ENCODE measurements around the gene CHRNA4.
"Not testable (repeated sequence)": the region's sequence is repeated elsewhere in the genome, so short reads cannot be mapped to it uniquely, and the experiment has no call there.

CHRNA4 gene

GRCh38 chr20:63343460-63344445, 17.4 kb downstream of the CHRNA4 start:
- no peak for ATAC-seq
- Mint-ChIP-seq H3K4me3 (no peak overlapping the region), H3K4me1 (no peaks in the 10 kb centered on the region), H3K27ac (no peak overlapping the region), H3K36me3 (no peaks in the 10 kb centered on the region), H3K27me3 (peaks cover 19% of the 10 kb centered on the region), H3K9me3 (no peaks in the 10 kb centered on the region)

- Mint-ChIP-seq H3K4me3 (no peak overlapping the region), H3K27ac (no peak overlapping the region), H3K36me3 (no peaks in the 10 kb centered on the region), H3K9me3 (no peaks in the 10 kb centered on the region), H3K4me1 (no peaks in the 10 kb centered on the region), H3K27me3 (peaks cover 19% of the 10 kb centered on the region)
- ATAC-seq: no peak
These were observed 18.3 kb downstream of the CHRNA4 start for GRCh38 chr20:63342561-63343459.

DNA sequence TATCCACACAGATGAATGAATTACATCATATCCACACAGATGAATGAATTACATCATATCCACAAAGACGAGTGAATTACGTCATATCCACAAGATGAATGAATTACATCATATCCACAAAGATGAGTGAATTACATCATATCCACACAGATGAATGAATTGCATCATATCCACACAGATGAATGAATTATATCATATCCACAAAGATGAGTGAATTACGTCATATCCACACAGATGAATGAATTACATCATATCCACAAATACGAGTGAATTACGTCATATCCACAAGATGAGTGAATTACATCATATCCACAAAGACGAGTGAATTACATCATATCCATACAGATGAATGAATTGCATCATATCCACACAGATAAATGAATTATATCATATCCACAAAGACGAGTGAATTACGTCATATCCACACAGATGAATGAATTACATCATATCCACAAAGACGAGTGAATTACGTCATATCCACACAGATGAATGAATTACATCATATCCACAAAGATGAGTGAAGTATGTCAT, 20.9 kb downstream of the CHRNA4 start:
- not testable (repeated sequence) for H3K27ac Mint-ChIP-seq, H3K9me3 Mint-ChIP-seq, H3K36me3 Mint-ChIP-seq, ATAC-seq, H3K4me1 Mint-ChIP-seq, H3K4me3 Mint-ChIP-seq
- peaks cover 29% of the 10 kb centered on the region for H3K27me3 Mint-ChIP-seq

GRCh38 chr20:63339154-63340094, 21.7 kb downstream of the CHRNA4 start:
- H3K4me1 Mint-ChIP-seq, H3K36me3 Mint-ChIP-seq, H3K27ac Mint-ChIP-seq, H3K4me3 Mint-ChIP-seq, ATAC-seq, H3K9me3 Mint-ChIP-seq: not testable (repeated sequence)
- peaks cover 30% of the 10 kb centered on the region for H3K27me3 Mint-ChIP-seq

GRCh38 chr20:63337786-63338420, 23.2 kb downstream of the CHRNA4 start:
- H3K27me3 Mint-ChIP-seq: peaks cover 39% of the 10 kb centered on the region

DNA sequence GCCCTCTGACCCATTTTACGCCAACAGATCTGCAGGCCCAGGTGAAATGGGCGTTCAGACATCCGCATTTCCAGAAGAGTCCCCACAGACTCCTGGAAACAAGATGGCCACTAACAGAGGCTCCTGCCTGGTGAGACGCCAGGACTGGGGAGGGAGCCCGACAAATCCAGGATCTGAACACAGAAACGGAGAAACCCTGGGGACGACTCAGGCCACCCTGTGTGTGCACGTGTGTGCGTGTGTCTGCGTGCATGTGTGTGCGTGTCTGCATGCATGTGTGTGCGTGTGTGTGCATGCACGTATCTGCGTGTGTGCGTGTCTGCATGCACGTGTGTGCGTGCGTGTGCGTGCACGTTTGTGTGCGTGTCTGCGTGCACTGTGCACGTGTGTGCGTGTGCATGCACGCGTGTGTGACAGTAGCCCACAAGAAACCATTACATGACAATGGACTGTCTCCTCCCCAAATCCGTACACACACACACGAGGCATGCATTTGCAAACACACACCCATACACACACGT, 24.9 kb downstream of the CHRNA4 start:
- Mint-ChIP-seq H3K36me3 (peaks cover 8% of the 10 kb centered on the region), H3K27me3 (peaks cover 36% of the 10 kb centered on the region), H3K9me3 (peaks cover 12% of the 10 kb centered on the region), H3K27ac (no peak overlapping the region), H3K4me1 (no peaks in the 10 kb centered on the region), H3K4me3 (no peak overlapping the region)
- no peak for ATAC-seq

More at GRCh38 chr20:63337786-63338420, 23.2 kb downstream of the CHRNA4 start:
- H3K4me3 Mint-ChIP-seq: no peak overlapping the region
- no peaks in the 10 kb centered on the region for H3K4me1 Mint-ChIP-seq
- no peak for ATAC-seq
- no peaks in the 10 kb centered on the region for H3K36me3 Mint-ChIP-seq
- peaks cover 4% of the 10 kb centered on the region for H3K9me3 Mint-ChIP-seq
- no peak overlapping the region for H3K27ac Mint-ChIP-seq

GRCh38 chr20:63335711-63336110, 25.4 kb downstream of the CHRNA4 start:
- Mint-ChIP-seq H3K36me3 (peaks cover 8% of the 10 kb centered on the region), H3K27me3 (peaks cover 30% of the 10 kb centered on the region), H3K27ac (no peak overlapping the region), H3K4me1 (no peaks in the 10 kb centered on the region), H3K4me3 (no peak overlapping the region), H3K9me3 (peaks cover 12% of the 10 kb centered on the region)
- ATAC-seq: no peak

DNA sequence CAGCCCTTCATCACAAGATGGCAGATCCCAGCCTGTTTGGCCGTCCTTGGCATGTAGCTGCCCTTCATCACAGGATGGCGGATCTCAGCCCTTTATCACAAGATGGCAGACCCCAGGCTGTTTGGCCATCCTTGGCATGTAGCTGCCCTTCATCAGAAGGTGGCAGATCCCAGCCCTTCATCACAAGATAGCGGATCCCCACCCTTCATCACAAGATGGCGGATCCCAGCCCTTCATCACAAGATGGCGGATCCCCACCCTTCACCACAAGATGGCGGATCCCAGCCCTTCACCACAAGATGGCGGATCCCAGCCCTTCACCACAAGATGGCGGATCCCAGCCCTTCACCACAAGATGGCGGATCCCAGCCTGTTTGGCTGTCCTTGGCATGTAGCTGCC, 26.1 kb downstream of the CHRNA4 start:
- ATAC-seq, H3K36me3 Mint-ChIP-seq, H3K4me1 Mint-ChIP-seq, H3K27ac Mint-ChIP-seq, H3K4me3 Mint-ChIP-seq: not testable (repeated sequence)
- Mint-ChIP-seq H3K9me3 (peaks cover 12% of the 10 kb centered on the region), H3K27me3 (peaks cover 30% of the 10 kb centered on the region)

- H3K4me1 Mint-ChIP-seq: no peaks in the 10 kb centered on the region
- H3K27ac Mint-ChIP-seq: no peak overlapping the region
- ATAC-seq: no peak
- peaks cover 36% of the 10 kb centered on the region for H3K27me3 Mint-ChIP-seq
- peaks cover 8% of the 10 kb centered on the region for H3K36me3 Mint-ChIP-seq
- no peak overlapping the region for H3K4me3 Mint-ChIP-seq
- H3K9me3 Mint-ChIP-seq: peaks cover 12% of the 10 kb centered on the region
These were observed 26.8 kb downstream of the CHRNA4 start for GRCh38 chr20:63334356-63334755.

DNA sequence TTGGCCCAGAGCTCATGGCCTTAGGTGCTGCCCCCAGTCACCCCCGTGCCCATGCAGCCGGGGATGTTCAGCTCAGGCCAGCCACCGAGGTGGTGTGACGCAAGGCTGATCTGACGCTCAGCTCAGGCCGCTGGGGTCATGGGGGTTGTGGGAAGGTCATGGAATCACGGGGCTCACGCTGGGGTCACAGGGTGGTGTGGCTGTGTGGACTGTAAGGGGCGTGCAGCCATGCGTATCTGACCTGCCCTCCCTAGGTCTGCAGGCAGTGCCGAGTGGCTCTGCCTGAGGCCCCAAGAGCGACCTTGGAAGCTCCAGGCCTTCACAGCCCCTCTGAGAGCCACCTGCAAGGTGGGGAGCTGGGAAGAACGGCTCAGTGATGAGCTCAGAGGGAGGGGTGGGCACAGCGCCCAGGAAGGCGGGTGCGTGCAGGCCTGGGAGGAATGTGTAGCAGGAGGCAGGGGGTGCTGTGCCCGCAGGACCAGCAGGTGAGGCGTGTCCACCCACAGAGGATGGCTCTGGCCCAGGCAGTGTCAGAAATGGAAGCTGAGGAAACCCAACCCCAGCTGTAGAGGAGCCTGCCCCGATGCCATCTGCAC, 27.8 kb downstream of the CHRNA4 start:
- peaks cover 8% of the 10 kb centered on the region for H3K36me3 Mint-ChIP-seq
- peaks cover 12% of the 10 kb centered on the region for H3K9me3 Mint-ChIP-seq
- H3K4me3 Mint-ChIP-seq: no peak overlapping the region
- peaks cover 38% of the 10 kb centered on the region for H3K27me3 Mint-ChIP-seq
- ATAC-seq: no peak
- H3K4me1 Mint-ChIP-seq: no peaks in the 10 kb centered on the region
- no peak overlapping the region for H3K27ac Mint-ChIP-seq

DNA sequence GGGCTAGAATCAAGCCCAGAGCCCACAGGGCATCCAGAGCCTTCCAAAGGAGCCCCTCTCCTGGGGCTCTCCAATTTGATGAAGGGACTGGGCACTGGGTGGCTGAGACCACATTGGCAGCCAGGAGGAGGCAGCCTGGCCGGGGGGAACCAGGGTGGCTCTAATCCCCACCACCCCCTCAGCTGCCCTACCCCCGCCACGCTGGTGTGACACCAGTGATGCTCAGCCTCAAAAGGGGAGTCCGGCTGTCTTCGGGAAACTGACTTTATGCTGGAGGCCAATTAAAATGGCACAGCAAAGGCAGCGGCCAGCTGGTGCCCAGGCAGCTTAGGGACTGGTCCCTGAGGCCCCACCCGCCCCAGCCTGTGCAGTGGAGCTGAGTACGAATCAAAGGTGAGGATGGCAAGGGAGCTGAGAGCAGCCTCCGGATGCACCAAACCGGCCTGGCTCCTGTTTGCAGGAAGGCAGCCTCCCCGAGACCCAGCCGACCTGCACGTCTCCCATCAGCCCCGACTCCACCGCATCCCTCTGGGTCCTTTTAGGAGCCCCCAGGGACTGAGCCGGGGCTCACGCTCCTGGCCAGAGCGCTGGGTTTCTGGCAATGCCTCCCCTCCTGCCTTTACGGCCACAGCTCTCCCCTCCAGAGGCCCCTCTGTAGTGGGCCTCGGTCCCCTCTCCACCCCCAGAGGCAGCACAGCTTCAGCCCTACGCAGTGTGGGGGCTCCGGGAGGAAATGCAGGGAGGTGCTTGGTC, 28.5 kb downstream of the CHRNA4 start:
- peaks cover 12% of the 10 kb centered on the region for H3K9me3 Mint-ChIP-seq
- peaks cover 8% of the 10 kb centered on the region for H3K36me3 Mint-ChIP-seq
- no peak for ATAC-seq
- H3K4me3 Mint-ChIP-seq: no peak overlapping the region
- H3K27ac Mint-ChIP-seq: no peak overlapping the region
- no peaks in the 10 kb centered on the region for H3K4me1 Mint-ChIP-seq
- peaks cover 38% of the 10 kb centered on the region for H3K27me3 Mint-ChIP-seq

GRCh38 chr20:63331741-63332400, 29.3 kb downstream of the CHRNA4 start:
- ATAC-seq: no peak
- no peak overlapping the region for H3K4me3 Mint-ChIP-seq
- H3K4me1 Mint-ChIP-seq: no peaks in the 10 kb centered on the region

More at GRCh38 chr20:63331741-63332400, 29.3 kb downstream of the CHRNA4 start:
- Mint-ChIP-seq H3K9me3 (peaks cover 12% of the 10 kb centered on the region), H3K27me3 (peaks cover 38% of the 10 kb centered on the region), H3K36me3 (peaks cover 8% of the 10 kb centered on the region), H3K27ac (no peak overlapping the region)
